Epidermal melanocyte (primary cell): Measurements from ENCODE around the gene TP73.

ENCODE experiments used
- DNase-seq: peaks from one replicate; pipeline ENCODE4 v3.0.0; 2011; ENCODE audit warnings: low spot score; ENCODE audit not compliant: insufficient read length

Gene TP73

DNA sequence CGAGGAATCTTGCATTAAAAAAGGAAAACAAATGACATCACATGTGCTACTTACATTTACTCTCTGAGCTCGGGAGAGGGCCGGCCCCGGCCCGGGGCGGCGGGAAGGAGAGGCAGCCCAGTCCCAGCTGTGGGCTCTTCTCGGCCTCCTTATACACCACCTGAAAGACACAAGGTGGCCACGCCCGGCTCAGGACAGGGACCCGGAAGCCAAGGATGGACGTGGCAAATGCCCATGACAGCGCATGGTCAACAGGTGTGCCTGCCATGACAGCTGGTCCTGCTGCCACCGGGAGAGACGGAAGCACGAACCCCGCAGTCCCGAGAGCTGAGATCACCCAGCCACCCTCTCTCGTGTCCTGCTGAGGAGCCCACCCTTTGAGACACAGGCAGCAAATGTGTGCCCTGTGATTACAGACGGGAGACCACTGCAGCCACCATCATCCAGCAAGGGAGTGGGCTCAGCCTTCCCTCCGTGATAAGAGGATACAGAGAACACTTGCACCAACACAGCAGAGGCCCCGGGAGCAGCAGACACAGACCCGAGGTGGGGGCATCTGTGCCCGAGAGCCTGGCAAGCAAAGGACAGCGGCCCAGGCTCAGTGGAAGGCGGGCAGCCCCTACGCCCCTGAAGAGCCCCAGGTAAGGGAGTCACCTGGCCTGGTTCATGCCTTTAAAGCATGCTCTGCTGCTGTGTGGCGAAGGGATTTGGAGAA is 18.8 kb upstream of the TP73 start:
- DNase-seq: no peak

- no peak for DNase-seq
These were observed 18.1 kb upstream of the TP73 start for GRCh38 chr1:3634059-3634800.

DNA sequence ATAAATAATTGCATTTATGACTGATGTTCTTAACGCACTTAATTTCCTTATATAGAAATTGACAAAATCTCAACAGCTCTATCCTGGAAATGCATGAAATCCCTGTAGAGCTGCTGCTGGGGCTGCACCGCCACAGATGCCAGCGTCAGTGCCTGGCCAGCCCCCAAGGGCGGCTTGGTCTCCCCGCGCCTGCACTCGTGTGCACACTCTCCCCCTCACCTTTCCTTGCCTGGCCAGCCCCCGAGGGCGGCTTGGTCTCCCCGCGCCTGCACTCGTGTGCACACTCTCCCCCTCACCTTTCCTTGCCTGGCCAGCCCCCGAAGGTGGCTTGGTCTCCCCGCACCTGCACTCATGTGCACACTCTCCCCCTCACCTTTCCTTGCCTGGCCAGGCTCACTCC is 16.2 kb upstream of the TP73 start:
- DNase-seq: no peak

DNA sequence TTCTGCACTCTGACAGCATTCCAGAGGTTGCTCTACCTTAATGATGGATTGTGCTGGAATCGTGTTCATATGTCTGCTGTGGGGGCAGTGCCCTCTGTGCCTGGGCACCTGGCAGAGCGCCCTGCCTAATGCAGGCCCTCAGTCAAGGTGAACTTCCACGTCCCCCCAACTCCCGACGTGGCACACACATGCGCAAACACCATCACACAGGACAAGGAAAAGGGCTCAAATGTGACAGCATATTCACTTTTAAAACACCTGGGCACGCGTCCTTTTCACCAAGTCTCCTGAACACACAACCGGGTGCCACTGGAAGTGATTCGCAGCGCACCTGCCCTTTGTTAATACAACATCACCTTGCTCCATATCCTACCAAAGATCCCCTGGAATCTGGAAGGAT is 15.8 kb upstream of the TP73 start:
- no peak for DNase-seq

GRCh38 chr1:3638027-3638426 is 14.3 kb upstream of the TP73 start:
- no peak for DNase-seq

- no peak for DNase-seq
These were observed 13.6 kb upstream of the TP73 start for GRCh38 chr1:3638676-3639075.

GRCh38 chr1:3639397-3639911 is 12.9 kb upstream of the TP73 start:
- DNase-seq: no peak

DNA sequence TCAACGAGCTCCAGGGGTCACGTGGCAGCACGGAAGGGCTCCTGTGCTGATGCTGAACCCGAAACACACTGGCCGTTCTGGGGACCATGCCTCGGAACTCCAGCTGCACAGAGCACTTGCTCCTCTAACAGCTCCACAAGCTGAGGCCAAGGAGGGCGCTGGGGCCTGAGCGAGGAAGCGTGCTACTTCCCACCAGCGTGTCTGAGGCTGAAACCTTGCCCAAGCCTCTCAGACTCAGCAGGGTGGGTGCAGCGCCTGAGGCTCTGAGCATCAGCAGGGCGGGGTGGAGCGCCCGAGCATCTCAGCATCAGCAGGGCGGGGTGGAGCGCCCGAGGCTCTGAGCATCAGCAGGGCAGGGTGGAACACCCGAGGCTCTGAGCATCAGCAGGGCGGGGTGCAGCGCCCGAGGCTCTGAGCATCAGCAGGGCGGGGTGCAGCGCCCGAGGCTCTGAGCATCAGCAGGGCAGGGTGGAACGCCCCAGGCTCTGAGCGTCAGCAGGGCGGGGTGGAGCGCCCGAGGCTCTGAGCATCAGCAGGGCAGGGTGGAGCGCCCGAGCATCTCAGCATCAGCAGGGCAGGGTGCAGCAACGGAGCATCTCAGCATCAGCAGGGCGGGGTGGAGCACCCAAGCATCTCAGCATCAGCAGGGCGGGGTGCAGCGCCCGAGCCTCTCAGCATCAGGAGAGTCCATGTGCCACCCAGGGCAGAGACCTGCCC is 12.0 kb upstream of the TP73 start:
- DNase-seq: no peak

GRCh38 chr1:3641046-3641760 is 11.1 kb upstream of the TP73 start:
- DNase-seq: no peak

DNA sequence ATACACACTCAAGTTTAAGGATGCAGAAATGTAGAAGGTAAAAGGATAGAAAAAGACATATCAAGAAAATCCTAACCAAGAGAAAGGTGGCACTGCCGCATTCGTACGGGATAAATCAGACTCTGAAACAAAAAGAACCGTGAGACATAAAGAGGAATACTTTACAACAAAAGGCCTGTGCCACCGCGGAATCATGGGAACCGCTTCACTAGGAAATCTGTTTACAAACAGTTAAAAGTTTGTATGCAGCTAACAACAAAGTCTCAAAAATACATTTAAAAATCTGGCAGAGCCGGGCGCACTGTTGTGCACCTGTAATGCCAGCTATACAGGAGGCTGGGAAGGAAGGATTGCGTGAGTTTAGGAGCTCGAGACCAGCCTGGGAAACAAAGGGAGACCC is 10.5 kb upstream of the TP73 start:
- DNase-seq: no peak

GRCh38 chr1:3642919-3643675 is 9.2 kb upstream of the TP73 start:
- DNase-seq: no peak

DNA sequence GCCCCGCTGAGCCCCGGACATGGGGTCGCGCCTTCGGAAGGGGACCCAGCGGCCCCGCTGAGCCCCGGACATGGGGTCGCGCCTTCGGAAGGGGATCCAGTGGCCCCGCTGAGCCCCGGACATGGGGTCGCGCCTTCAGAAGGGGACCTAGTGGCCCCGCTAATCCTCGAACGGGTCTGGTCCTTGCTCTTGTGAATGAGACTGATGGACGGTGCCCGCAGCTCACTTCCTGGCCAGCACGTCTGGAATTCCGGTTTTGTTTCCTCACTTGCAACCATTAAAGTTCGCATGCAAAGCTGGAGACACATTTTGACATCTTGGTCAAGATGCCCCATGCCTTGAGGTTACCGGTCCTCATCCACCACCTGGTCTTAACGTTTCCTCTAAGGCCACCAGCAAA is 8.0 kb upstream of the TP73 start:
- DNase-seq: no peak

GRCh38 chr1:3645247-3645646 is 7.1 kb upstream of the TP73 start:
- no peak for DNase-seq

DNA sequence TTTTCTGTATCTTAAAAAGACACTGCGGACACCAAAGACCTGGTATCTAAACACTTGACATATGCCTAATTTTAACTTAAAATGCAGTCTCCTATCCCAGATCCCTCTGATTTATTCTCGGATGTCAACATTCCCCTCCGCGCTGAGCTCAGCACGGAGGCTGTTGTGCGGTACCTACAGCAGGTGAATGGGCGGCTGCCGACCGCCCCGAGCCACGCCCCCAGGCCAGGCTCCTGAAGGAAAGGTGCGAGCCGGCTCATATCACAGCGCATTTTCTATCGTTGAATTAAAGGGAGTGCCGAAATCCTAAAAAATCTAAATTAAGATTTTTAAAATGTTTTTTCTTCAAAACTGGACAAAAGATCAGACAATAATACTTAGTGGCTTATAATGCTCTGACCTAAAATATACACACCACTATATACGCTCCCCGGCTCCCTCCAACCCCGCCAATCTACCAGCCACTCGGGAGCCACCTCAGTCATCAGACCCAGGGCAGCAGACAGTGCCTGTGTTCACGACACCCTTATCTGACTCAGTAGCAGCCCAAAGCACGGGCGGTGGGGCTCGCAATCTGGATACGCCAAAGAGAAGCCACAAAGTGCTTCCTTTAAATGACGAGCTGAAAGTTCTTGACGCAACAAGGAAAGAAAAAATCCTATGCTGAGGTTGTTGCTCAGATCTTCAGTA is 6.5 kb upstream of the TP73 start:
- DNase-seq: no peak

- DNase-seq: no peak
These were observed 5.7 kb upstream of the TP73 start for GRCh38 chr1:3646596-3646995.

DNA sequence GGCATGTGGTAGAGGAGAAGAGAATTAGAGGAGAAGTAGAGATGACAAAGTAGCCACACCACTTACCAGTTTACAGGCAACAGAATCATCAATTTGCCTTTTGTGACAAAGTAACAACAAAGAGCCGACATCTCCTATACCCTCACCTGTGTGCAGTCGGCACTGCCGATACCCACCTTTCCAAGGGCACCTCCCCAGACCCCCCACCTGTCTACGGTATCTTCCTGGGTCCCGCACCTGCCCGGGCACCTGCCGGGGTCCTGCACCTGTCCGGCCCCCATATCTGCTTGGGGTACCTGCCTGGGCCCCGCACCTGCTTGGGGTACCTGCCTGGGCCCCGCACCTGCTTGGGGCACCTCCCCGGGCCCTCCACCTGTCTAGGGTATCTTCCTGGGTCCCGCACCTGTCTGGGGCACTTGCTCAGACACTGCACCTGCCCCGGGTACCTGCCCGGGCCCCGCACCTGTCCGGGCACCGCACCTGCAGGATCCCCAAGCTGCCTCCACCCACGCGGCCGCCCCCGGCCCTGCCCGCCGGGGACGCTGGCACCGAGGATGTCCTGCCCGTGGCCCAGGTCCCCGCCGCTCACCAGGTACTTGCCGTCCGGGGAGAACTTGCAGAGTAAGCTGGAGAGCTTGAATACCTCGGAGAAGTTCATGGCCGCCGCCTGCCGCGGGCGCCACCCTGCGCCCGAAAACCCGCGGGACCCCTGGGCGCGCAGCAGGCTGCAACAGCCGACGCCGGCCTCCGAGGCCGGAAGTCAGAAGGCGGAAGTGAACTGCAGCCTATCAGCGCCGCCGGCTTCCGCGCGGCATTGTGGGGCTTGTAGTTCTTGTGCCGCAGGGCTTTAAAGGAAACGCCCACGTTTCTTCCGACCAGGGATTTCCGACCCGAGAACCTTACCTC is 2.7 kb upstream of the TP73 start, which contains the start of gene WRAP73:
TSS of gene WRAP73 (minus strand) at position 762 of the 906 bp plus-strand sequence. CDS start at position 658, 104 bp downstream.
- DNase-seq: peak; percentile 100

- DNase-seq: no peak
These were observed 1.9 kb upstream of the TP73 start for GRCh38 chr1:3650248-3651025.
